Neural cell (in vitro differentiated cells): ENCODE results near the gene MEGF6.

Source experiments
- CTCF ChIP-seq: fragments of 450-650 bp; IDR thresholded peaks from 2 replicates; pipeline ENCODE4 v1.5.1; 2014; ENCODE audit warnings: antibody characterized with exemption, mild to moderate bottlenecking, moderate library complexity; ENCODE audit not compliant: poor library complexity, severe bottlenecking
- EP300 ChIP-seq: fragments of 450-650 bp; conservative IDR thresholded peaks from 2 replicates; pipeline ENCODE4 v1.6.1; 2014; ENCODE audit warnings: antibody characterized with exemption, mild to moderate bottlenecking, moderate library complexity; ENCODE audit not compliant: poor library complexity, severe bottlenecking
- EZH2 ChIP-seq: fragments of 200-600, 300-800 bp; shearing (Covaris generic), sonication (generic); IDR thresholded peaks from 2 replicates; pipeline ENCODE4 v1.6.1; 2014; ENCODE audit warnings: antibody characterized with exemption, low read length, borderline replicate concordance, mild to moderate bottlenecking; ENCODE audit not compliant: insufficient read depth, poor library complexity, severe bottlenecking
- MXI1 ChIP-seq: fragments of 450-650 bp; conservative IDR thresholded peaks from 2 replicates; pipeline ENCODE4 v1.6.1; 2014; ENCODE audit warnings: antibody characterized with exemption, mild to moderate bottlenecking; ENCODE audit not compliant: poor library complexity, severe bottlenecking
- POLR2AphosphoS5 ChIP-seq: IDR thresholded peaks from 2 replicates; pipeline ENCODE4 v1.6.1; 2012
- TF ChIP-seq, protein P1 (sequence below): IDR thresholded peaks from 2 replicates; pipeline ENCODE4 v1.6.1; 2012; ENCODE audit warnings: borderline replicate concordance

DNA sequence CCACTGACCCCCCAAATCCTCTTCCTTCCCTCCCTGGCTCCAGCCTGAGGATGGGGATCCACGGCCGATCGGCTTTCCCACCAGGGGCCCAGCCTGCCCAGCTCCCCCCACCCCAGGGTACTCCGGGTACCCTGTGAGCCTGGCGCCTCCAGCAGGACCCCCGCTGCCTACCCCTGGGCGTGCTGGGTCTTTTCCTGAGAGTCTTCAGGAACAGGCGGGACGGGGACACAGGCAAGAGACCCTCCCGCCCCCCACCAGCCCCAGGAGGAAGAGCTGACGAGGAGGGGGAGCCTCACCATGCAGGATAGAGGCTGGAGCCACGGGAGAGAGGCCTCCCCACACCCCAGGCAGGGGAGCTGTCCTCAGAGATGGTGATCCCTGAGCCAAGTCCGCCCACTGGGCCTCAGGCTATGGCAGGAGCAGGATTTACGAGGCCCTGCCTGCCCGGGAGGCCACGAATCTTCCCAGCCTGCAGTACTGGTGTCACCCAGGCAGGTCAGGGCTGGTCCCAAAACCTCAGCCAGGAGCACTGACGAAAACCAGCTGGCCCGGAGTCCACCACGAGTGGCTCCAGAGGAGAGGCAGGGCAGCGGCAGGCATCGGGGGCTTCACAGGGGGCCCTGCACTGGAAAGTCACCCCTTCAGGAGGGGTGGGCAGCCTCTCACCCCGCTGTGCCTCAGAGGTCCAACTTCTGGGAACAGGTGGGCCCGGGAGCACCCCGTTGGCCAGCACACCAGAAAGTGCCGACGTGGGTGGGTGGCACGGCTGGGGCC is 58.0 kb downstream of the MEGF6 start:
- TF ChIP-seq EZH2 (no peak), MXI1 (no peak), CTCF (no peak), POLR2AphosphoS5 (no peak), EP300 (no peak)
- TF ChIP-seq, protein P1, sequence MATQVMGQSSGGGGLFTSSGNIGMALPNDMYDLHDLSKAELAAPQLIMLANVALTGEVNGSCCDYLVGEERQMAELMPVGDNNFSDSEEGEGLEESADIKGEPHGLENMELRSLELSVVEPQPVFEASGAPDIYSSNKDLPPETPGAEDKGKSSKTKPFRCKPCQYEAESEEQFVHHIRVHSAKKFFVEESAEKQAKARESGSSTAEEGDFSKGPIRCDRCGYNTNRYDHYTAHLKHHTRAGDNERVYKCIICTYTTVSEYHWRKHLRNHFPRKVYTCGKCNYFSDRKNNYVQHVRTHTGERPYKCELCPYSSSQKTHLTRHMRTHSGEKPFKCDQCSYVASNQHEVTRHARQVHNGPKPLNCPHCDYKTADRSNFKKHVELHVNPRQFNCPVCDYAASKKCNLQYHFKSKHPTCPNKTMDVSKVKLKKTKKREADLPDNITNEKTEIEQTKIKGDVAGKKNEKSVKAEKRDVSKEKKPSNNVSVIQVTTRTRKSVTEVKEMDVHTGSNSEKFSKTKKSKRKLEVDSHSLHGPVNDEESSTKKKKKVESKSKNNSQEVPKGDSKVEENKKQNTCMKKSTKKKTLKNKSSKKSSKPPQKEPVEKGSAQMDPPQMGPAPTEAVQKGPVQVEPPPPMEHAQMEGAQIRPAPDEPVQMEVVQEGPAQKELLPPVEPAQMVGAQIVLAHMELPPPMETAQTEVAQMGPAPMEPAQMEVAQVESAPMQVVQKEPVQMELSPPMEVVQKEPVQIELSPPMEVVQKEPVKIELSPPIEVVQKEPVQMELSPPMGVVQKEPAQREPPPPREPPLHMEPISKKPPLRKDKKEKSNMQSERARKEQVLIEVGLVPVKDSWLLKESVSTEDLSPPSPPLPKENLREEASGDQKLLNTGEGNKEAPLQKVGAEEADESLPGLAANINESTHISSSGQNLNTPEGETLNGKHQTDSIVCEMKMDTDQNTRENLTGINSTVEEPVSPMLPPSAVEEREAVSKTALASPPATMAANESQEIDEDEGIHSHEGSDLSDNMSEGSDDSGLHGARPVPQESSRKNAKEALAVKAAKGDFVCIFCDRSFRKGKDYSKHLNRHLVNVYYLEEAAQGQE = no peak
